H9 (cell line): Measurements from ENCODE around the gene TFAP2A. TPM values are rescaled to one million over a fixed set of nuclear protein-coding genes. Genes with fewer than 3 reads are reported as not detected.

ENCODE experiments used
- DNase-seq: peaks from one replicate; pipeline ENCODE4 v3.0.0-alpha.2; 2017
- H2AFZ ChIP-seq: one replicate; pipeline ENCODE4 v1.6.1; 2013; ENCODE audit warnings: mild to moderate bottlenecking, low read length, control low read depth, moderate library complexity
- H2AK5ac ChIP-seq: 2 replicates; pipeline ENCODE4 v1.6.1; 2013; ENCODE audit warnings: low read length, control low read depth, mixed read lengths; ENCODE audit not compliant: insufficient read length
- H2BK120ac ChIP-seq: one replicate; pipeline ENCODE4 v1.6.1; 2013; ENCODE audit warnings: low read depth, mild to moderate bottlenecking, low read length, control low read depth, inconsistent platforms; ENCODE audit not compliant: poor library complexity, severe bottlenecking
- H2BK12ac ChIP-seq: 2 replicates; pipeline ENCODE4 v1.6.1; 2013; ENCODE audit warnings: low read length, control low read depth, mixed read lengths, low read depth; ENCODE audit not compliant: insufficient read length
- H2BK15ac ChIP-seq: 2 replicates; pipeline ENCODE4 v1.6.1; 2013; ENCODE audit warnings: low read depth, low read length, control low read depth
- H2BK20ac ChIP-seq: one replicate; pipeline ENCODE4 v1.6.1; 2013; ENCODE audit warnings: low read depth, mild to moderate bottlenecking, low read length, control low read depth, inconsistent platforms; ENCODE audit not compliant: poor library complexity, severe bottlenecking
- H2BK5ac ChIP-seq: 2 replicates; pipeline ENCODE4 v1.6.1; 2013; ENCODE audit warnings: low read length, control low read depth, mixed read lengths; ENCODE audit not compliant: insufficient read length
- H3K14ac ChIP-seq: 2 replicates; pipeline ENCODE4 v1.6.1; 2013; ENCODE audit warnings: low read length, control low read depth; ENCODE audit not compliant: insufficient read depth
- H3K18ac ChIP-seq: 2 replicates; pipeline ENCODE4 v1.6.1; 2013; ENCODE audit warnings: low read depth, mild to moderate bottlenecking, mixed read lengths, low read length, control low read depth; ENCODE audit not compliant: insufficient read length
- H3K23ac ChIP-seq: 2 replicates; pipeline ENCODE4 v1.6.1; 2013; ENCODE audit warnings: low read length, control low read depth, mixed read lengths, low read depth; ENCODE audit not compliant: insufficient read length
- H3K23me2 ChIP-seq: 2 replicates; pipeline ENCODE4 v1.6.1; 2013; ENCODE audit warnings: low read depth, mild to moderate bottlenecking, mixed read lengths, low read length, control low read depth; ENCODE audit not compliant: insufficient read length, poor library complexity, severe bottlenecking
- H3K27ac ChIP-seq: 2 replicates; pipeline ENCODE4 v1.5.1; 2013; ENCODE audit warnings: low read length, control low read depth, mixed read lengths, low read depth; ENCODE audit not compliant: insufficient read length
- H3K27me3 ChIP-seq: 2 replicates; pipeline ENCODE4 v1.6.1; 2013; ENCODE audit warnings: low read length, control low read depth, inconsistent platforms; ENCODE audit not compliant: insufficient read depth
- H3K4ac ChIP-seq: 2 replicates; pipeline ENCODE4 v1.6.1; 2013; ENCODE audit warnings: low read depth, mild to moderate bottlenecking, control low read depth, inconsistent platforms, low read length, moderate library complexity
- H3K4me1 ChIP-seq: 2 replicates; pipeline ENCODE4 v1.6.1; 2013; ENCODE audit warnings: low read length, control low read depth, inconsistent platforms; ENCODE audit not compliant: insufficient read depth
- H3K4me2 ChIP-seq: 2 replicates; pipeline ENCODE4 v1.6.1; 2013; ENCODE audit warnings: low read length, control low read depth, mixed read lengths; ENCODE audit not compliant: insufficient read length, insufficient read depth
- H3K56ac ChIP-seq: 2 replicates; pipeline ENCODE4 v1.6.1; 2013; ENCODE audit warnings: low read depth, mild to moderate bottlenecking, mixed read lengths, low read length, control low read depth; ENCODE audit not compliant: insufficient read length
- H3K79me1 ChIP-seq: 2 replicates; pipeline ENCODE4 v1.6.1; 2013; ENCODE audit warnings: low read depth, mild to moderate bottlenecking, moderate library complexity, low read length, control low read depth, inconsistent platforms; ENCODE audit not compliant: insufficient read depth, poor library complexity, severe bottlenecking
- H3K79me2 ChIP-seq: 2 replicates; pipeline ENCODE4 v1.6.1; 2013; ENCODE audit warnings: low read length, control low read depth, inconsistent platforms; ENCODE audit not compliant: insufficient read depth
- H3K9ac ChIP-seq: 2 replicates; pipeline ENCODE4 v1.6.1; 2013; ENCODE audit warnings: low read length, control low read depth, mixed read lengths; ENCODE audit not compliant: insufficient read length; ENCODE audit errors: extremely low read depth
- H3K9me3 ChIP-seq: one replicate; pipeline ENCODE4 v1.6.1; 2013; ENCODE audit warnings: low read depth, low read length, inconsistent platforms; ENCODE audit not compliant: control insufficient read depth
- H3T11ph ChIP-seq: one replicate; pipeline ENCODE4 v1.6.1; 2013; ENCODE audit warnings: mild to moderate bottlenecking, low read length, control low read depth, inconsistent platforms
- H4K20me1 ChIP-seq: one replicate; pipeline ENCODE4 v1.6.1; 2013; ENCODE audit not compliant: control insufficient read depth, insufficient read length, insufficient read depth
- H4K5ac ChIP-seq: 2 replicates; pipeline ENCODE4 v1.6.1; 2013; ENCODE audit warnings: low read depth, mild to moderate bottlenecking, mixed read lengths, low read length, control low read depth; ENCODE audit not compliant: insufficient read length
- H4K8ac ChIP-seq: replicated peaks from 2 replicates; pipeline ENCODE4 v1.6.1; 2013; ENCODE audit warnings: low read length, control low read depth, mixed read lengths, low read depth; ENCODE audit not compliant: insufficient read length
- H4K91ac ChIP-seq: 2 replicates; pipeline ENCODE4 v1.6.1; 2013; ENCODE audit warnings: low read depth, mild to moderate bottlenecking, moderate library complexity, mixed read lengths, low read length, control low read depth; ENCODE audit not compliant: insufficient read length
- H3K27ac Mint-ChIP-seq, 3 experiments: 2 replicates in 2 of 3; 3 replicates in 1 of 3; pipeline ENCODE4 v1.8.0; 2020 to 2021; ENCODE audit warnings: mixed read lengths in 3 of 3, mild to moderate bottlenecking in 1 of 3, moderate library complexity in 1 of 3
- H3K27me3 Mint-ChIP-seq: 2 replicates; pipeline ENCODE4 v1.8.0; 2021; ENCODE audit warnings: low read depth, mild to moderate bottlenecking, moderate library complexity, mixed read lengths
- H3K36me3 Mint-ChIP-seq, 3 experiments: 2 replicates in 2 of 3; 3 replicates in 1 of 3; pipeline ENCODE4 v1.8.0; 2020 to 2021; ENCODE audit warnings: low read depth in 3 of 3, mixed read lengths in 3 of 3; ENCODE audit not compliant: insufficient read depth in 1 of 3
- H3K4me1 Mint-ChIP-seq, 2 experiments: 2 replicates each; pipeline ENCODE4 v1.8.0; 2020; ENCODE audit warnings: mixed read lengths in 2 of 2
- H3K4me3 Mint-ChIP-seq, 2 experiments: 2 replicates in 1 of 2; 3 replicates in 1 of 2; pipeline ENCODE4 v1.8.0; 2020 to 2021; ENCODE audit warnings: mild to moderate bottlenecking in 2 of 2, mixed read lengths in 2 of 2, moderate library complexity in 1 of 2
- H3K9me3 Mint-ChIP-seq, 2 experiments: 2 replicates in 1 of 2; 3 replicates in 1 of 2; pipeline ENCODE4 v1.8.0; 2020; ENCODE audit warnings: mild to moderate bottlenecking in 2 of 2, mixed read lengths in 2 of 2, moderate library complexity in 1 of 2
- WGBS: extraction: QIAGEN DNeasy Blood & Tissue Kit; methylation state at CpG from one replicate; pipeline ENCODE4 v1.1.7; 2013; ENCODE audit warnings: missing lambda C conversion rate, low lambda C conversion rate, mixed read lengths; ENCODE audit not compliant: insufficient read length; ENCODE audit errors: extremely low coverage; 5-methylcytosine and 5-hydroxymethylcytosine counted together
- total RNA-seq: library from RNA; stranded (reverse); gene quantifications from 2 replicates; pipeline ENCODE4 v1.2.1, GENCODE V29; 2021
- TF ChIP-seq, protein P1 (sequence below): fragments of 200-600 bp; sonication (generic); conservative IDR thresholded peaks from 3 replicates; pipeline ENCODE4 v1.8.0; 2021; ENCODE audit warnings: antibody characterized with exemption, mild to moderate bottlenecking

The TFAP2A gene
- total RNA-seq, 1 experiment from 2014 or later: 2.6 TPM

DNA sequence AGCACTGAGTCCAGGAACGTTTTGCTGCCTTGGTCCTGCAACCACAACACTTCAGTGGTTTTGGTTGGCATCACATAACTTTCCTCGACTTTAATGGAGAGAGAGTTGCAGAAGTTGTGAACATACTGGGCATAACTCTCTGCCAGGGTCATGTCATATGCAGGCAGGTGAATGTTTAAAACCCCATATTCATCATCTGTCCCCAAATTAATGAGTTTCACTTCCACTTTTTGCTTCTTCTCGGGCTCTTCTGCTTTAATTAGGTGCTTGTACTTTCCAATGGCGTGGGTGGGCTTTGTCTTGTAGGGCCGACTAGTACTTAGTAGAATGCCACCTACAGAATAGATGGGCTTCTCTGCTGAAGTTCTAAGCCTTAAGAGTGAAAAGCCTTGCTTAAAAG, 45.2 kb upstream of the TFAP2A start:
- H4K5ac ChIP-seq: no peak overlapping the region
- no CpG with 5 or more reads among the region's 5 CpGs for WGBS
- H3K23ac ChIP-seq: no peak overlapping the region
- H3K23me2 ChIP-seq: no peaks in the 10 kb centered on the region
- no peak overlapping the region; the same call in 1 of the 2 replicates for H2BK15ac ChIP-seq
- peaks cover 2% of the 10 kb centered on the region; the same call in 1 of the 2 replicates for H3K4me1 ChIP-seq
- H3K4me2 ChIP-seq: no peak overlapping the region
- H3K14ac ChIP-seq: no peak overlapping the region
- H3K27me3 Mint-ChIP-seq: peaks cover 15% of the 10 kb centered on the region
- H3K56ac ChIP-seq: no peak overlapping the region
- H2BK5ac ChIP-seq: no peak overlapping the region
- no peaks in the 10 kb centered on the region for H3K79me2 ChIP-seq
- no peak overlapping the region for H2BK120ac ChIP-seq
- DNase-seq: no peak
- no peaks in the 10 kb centered on the region for H3K36me3 Mint-ChIP-seq
- no peak overlapping the region for H4K8ac ChIP-seq
- H4K91ac ChIP-seq: no peak overlapping the region
- H3K9me3 ChIP-seq: no peaks in the 10 kb centered on the region
- H3K27ac Mint-ChIP-seq: no peak overlapping the region; a peak in 1 of 7 replicates
- no peak overlapping the region for H3K9ac ChIP-seq
- H3K4ac ChIP-seq: no peak overlapping the region
- TF ChIP-seq, protein P1, sequence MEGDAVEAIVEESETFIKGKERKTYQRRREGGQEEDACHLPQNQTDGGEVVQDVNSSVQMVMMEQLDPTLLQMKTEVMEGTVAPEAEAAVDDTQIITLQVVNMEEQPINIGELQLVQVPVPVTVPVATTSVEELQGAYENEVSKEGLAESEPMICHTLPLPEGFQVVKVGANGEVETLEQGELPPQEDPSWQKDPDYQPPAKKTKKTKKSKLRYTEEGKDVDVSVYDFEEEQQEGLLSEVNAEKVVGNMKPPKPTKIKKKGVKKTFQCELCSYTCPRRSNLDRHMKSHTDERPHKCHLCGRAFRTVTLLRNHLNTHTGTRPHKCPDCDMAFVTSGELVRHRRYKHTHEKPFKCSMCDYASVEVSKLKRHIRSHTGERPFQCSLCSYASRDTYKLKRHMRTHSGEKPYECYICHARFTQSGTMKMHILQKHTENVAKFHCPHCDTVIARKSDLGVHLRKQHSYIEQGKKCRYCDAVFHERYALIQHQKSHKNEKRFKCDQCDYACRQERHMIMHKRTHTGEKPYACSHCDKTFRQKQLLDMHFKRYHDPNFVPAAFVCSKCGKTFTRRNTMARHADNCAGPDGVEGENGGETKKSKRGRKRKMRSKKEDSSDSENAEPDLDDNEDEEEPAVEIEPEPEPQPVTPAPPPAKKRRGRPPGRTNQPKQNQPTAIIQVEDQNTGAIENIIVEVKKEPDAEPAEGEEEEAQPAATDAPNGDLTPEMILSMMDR: no peak
- H2BK12ac ChIP-seq: no peak overlapping the region
- no peaks in the 10 kb centered on the region for H3K27me3 ChIP-seq
- no peaks in the 10 kb centered on the region for H3K79me1 ChIP-seq
- H3K9me3 Mint-ChIP-seq: no peaks in the 10 kb centered on the region
- H2AK5ac ChIP-seq: no peak overlapping the region
- H3K4me3 Mint-ChIP-seq: no peak overlapping the region
- H2BK20ac ChIP-seq: no peak overlapping the region
- H3T11ph ChIP-seq: no peak overlapping the region
- peaks cover 0 to 9% of the 10 kb centered on the region in 2 experiments; a peak in 3 of 4 replicates for H3K4me1 Mint-ChIP-seq
- no peak overlapping the region for H3K18ac ChIP-seq
- no peaks in the 10 kb centered on the region for H4K20me1 ChIP-seq
- no peak overlapping the region for H2AFZ ChIP-seq
- H3K27ac ChIP-seq: no peak overlapping the region
